NOMO-1 treated with dmso at 0.1 percent for 144 hours (cell line): Measurements from ENCODE around the gene PDE6B.
"Not testable (repeated sequence)": the region's sequence is repeated elsewhere in the genome, so short reads cannot be mapped to it uniquely, and the experiment has no call there.

Source experiments
- DNase-seq: peaks from one replicate; lab custom pipeline; 2025; ENCODE audit not compliant: unreplicated experiment; lab: John Stamatoyannopoulos, UW

The PDE6B gene

DNA sequence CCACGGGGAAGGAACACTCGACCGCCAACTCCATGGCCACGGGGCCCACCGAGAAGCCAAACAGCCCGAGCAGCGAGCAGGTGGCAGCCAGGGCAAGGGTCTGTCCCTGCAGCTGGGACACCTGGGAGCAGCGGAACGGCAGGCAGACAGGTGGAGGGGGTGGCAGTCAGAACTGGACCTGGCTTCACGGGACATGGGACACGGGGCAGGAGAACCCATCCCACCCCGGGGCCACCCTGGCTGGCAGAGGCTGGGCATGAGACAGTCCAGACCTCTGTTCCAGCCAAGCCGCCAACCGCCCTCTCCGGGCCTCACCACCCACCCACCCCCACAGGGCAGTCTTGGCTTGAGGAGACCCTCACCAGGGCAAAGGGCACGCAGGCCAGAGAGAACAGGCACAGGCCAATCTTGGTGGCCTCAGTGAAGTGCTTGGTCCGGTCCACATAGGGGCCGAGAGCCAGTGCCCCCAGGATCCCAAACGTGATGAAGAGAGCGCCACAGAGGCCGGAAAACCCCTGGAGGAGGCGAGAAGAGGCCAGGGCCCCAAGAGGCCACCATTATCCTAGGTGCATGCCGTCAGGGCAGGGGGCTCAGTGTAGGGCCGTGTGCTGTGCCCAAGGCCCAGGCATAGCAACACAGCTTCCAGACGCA lies 58.0 kb downstream of the PDE6B start:
- DNase-seq = no peak

DNA sequence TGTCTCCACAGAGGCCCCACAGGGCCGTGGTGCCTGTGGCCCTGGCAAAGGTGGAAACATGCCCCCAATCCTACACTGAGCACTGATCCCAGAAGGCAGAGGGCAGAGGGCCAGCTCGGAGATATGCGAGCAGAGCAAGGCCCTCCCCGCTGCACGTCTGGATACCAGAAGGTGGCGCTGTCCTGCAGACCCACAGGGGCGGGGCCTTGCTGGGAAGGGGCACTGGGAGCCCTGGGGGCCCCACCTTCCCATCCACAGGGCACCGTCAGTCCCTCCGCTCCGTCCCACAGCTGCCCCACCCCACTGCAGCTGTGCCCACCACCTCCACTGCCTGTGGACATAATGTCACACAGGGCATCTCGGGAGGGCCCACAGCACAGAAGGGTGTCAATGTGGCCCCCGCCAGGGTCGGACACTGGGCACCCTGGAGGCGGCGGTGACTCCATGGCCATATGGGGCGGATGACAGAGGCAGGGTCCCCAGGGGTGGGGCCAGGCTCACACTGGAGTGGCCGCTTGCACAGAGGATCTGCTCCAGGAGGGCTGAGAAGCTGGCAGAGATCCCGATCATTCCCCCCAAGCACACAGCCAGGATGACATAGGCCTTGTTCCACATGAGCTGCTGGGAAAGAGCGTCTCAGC lies 58.7 kb downstream of the PDE6B start:
- DNase-seq = no peak

DNA sequence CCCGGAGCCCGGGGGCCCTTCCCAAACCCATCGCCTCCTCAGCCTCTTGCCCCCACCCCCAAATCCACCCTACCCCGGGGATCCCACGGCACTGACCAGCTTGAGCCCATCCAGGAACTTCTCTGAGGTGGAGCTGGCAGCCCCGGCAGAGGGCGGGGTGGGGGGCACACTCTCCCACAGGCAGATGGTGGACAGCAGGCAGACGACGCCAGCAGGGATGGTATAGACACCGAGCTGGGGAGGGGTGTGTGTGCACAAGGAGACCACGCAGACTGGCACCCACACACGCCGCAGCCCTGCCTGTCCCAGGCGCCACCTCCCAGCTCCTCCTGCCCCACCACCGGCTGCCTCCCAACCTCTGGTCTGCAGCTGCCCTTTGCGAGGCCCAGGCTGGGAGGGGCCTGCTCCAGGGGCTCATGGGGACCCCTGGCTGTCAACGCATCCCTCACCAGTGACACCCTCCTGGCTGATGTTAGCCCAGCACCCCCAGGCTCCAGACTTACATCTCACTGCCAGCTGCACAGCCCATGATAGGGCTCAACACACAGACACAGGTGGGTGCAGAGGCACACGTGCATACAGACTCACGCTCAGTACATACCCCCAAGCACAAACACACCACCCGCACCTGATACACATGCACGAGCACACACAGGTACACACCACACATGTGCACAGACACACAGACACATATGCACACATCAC lies 59.4 kb downstream of the PDE6B start:
- DNase-seq = no peak

DNA sequence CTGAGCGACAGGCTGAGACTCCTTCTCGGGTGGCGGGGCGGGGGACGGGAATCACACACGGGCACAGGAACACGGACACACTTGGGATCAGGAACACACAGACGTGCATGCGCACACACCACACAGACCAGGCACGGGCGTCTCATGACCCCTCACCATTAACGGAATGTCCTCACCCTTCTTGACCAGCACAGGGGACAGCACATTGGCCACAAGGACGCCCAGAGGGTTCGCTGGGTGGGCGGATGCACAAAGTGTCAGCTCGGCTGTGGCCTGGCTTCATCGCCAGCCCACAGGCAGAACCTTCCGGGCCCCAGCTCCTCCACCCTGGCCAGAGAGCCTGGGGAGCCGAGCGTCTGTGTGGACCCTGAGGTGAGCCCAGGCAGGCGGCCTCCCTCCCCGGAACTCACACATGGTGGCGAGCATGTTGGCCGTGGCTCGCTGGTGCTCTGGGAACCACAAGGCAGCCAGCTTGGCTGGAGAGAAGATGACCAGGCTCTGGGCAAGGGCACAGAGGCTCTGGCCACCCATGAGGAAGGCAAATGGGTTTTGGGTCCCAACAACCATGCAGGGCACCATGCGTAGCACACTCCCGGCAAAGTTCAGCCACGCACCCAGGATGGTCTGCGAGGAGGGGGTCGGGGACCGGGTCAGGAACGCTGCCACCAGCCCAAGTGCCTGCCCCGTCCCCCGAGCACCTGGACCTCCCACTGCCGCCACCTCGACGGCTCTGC lies 60.5 kb downstream of the PDE6B start:
- DNase-seq = no peak

DNA sequence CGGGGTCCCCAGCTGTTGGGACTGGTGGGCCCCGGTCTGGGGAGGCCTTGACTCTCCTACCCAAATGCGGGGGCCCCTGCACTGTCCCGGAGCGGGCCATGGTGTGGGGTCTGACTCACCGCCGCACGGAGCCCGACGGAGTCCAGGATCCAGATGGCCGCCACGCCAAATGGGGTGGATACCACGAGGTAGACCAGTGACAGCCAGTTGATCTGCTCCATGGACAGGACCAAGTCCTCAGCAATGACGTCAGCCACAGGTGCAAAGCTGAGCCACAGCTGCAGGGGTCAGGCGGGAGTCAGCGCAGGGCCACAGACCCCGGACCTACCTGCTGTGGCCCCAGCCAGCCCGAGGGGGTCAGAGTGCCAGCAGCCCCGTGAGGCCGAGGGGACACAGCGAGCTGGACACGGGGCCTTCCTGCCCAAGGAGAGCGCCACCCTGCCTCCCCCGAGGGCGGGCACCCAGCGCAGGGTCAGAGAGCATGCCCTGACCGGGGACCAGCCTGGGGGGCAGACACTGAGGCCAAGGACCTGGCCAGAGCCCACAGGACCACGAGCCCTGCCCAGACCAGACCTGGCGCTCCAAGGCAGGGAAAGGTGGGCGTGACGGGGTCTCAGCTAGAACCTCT lies 61.2 kb downstream of the PDE6B start:
- no peak for DNase-seq

DNA sequence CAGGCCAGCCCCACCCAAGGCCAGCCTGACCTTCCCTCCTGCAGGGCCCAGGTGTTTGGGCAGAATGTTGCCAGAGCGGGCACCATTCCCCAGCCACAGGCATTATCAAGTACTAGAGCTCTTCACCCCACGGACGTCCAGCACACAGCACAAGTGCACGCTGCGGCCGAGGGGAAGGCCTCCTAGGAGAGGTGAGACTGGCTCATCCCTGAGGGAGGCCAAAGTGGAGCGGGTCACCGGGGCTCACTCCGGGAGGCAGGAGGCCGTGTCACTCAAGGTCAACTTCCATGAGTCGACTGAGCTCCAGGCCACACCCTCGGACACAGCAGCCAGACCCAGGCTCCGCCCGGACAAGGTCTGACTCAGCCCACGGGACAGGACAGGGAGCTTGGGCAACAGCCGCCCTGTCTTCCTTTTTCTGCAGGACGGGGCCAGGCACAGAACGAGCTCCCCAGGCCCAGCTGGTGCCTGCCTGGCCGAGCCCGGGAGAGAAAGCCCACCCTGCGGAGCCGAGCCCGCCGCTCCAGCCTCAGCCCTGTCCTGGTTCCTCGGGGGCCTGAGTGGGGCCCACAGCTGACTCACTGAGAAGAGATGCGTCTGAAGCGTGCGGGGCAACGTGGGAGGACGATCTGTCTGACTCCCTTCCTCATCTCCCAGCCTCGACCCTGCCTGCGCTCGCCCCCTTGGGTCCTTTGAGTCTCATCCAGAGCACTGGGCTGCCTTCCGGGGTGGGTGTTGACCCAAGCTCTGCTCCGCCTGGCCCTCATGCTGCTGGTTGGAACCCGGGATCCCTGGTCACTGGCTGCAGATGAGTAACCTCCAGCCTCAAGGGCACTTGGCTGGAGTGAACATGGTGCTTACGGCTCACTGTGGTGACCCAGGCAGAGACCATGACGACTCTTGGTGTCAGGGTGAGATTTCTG lies 61.9 kb downstream of the PDE6B start:
- peak; percentile 80 for DNase-seq

DNA sequence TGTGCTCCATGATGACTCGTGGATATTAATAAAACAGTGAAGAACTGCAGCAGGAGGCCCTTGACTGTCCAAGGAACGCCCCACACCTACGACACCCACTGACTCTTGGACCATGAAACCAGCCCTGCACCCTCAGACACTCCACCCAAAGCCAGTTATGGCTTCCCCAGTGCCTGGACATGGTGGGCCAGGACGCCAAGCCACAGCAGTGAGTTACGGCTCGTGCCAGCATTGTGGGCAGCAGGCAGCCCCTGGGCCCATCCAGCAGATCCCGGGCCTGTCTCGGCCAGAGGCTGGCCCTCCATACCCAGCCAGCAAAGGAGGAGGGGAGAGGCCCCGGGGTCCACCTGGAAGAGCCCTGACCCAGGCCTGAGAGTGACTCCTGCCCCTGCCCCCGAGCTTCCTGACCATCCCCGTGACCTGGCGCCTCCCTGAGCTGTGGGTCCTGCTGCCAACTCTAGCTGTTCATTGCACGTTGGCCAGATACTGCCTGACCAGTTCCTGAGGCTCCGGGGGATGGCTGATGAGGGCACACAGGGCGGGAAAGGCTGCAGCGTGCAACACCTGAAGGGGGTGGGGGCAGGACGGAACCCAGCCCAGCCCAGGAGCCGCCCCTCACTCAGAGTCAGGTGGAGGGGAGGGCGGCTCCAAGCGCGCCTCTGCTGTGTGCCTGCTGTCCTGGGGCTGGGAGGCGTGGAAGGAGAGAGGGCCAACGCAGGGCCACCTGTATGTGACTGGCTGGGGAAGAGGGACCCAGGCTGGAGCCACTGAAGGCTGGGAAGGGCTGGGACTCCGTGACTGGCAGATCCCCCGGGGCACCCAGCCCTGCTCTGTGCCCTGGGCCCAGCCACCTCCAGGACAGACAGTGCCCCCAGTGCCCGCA lies 62.8 kb downstream of the PDE6B start:
- DNase-seq = no peak

DNA sequence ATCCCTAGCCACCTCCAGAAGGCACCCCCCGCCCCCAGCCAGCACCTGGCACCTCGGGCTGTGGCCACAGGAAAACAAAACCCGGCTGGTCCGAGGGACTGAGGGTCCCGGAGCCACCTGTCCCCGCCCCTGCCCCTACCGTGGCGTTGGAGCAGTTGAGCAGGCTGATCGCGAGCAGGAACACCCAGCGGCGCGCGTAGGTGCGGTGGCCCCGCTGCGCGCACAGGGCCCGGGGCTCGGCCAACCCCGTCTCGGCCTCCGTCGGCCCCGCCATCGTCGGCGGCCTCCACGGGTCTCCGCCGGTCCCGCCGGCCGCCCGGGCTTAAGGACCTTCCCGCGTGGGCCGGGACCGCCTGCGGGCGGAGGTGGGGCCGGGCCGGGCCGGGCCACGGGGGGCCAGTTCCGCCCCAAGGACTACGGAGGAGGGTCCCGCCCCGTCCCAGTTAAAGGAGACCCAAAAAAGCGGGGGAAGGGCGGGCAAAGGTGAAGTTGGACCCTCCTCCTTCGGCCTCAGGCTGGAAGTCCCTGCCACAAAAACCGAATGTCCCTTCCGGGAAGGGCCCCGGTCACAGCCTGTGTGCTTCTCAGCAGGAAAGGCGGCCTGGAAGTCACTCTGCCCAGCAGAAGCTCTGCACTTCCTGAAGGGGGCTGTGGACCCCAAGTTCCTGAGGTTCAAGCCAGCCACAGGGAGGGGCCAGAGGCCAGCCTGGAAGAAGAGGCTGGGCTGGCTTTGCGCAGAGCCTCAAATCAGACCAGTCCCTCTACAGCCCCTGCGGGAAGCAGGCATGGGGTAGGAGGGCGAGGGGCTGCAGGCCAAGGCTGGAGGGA lies 63.7 kb downstream of the PDE6B start, which contains the start of gene SLC49A3:
Gene SLC49A3 (minus strand): TSS at position 298 of the 828 bp plus-strand sequence. CDS start 24 bp downstream, at position 274.
- DNase-seq = peak; percentile 30

DNA sequence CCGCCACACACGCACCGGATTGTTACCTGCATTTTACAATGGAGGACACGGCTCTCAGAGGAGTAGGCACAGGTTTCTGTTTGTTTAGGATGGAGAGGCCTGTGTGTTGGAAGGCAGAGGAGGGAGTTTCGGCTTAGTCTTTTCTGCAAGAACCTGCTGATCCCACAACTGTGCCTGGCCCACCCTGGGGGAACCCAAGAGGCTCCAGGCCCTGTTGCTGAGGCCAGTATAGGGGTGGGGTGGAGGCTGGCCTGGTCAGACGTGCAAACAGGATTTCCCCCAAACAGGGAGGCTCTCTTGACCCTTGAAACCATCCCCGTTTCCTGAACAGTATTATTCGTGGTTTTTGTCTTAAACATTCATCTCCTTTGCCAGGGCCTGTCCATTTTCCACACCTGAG lies 64.3 kb downstream of the PDE6B start:
- no peak for DNase-seq

DNA sequence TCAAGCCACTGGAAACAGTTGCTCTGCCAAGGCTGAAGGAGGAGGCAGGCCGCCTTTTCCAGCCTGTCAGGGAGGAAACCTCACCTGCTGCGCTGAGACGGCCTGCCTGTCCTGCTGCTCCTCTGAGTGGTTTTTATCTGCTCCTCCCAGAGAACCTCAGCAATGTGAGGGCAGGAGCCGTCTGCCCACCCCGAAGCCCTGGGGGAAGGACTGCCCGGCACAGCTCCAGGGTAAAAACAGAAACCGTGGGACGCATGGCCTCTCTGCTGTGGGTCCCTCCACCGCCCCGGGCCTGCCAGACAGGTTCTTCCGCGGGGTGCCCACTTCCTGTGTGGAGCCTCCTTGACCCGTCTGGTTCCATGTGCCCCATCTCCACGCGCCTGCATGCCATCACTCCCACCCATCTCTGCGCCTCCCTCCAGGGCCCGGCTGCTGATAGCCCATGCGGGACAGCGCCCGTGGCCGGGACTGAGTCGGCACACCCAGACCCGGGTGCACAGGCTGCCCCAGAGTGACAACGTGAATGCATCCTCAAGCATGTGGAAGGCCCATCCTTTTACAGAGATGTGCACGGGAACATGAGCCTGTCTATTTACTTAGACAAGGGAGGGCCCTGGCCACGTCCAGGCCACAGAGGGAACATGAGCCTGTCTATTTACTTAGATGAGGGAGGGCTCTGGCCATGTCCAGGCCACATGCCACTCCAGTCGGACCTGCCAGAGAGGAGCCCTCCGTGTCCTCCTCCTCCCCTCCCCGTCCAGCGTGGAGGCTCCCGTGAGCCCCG lies 67.6 kb downstream of the PDE6B start:
- no peak for DNase-seq

DNA sequence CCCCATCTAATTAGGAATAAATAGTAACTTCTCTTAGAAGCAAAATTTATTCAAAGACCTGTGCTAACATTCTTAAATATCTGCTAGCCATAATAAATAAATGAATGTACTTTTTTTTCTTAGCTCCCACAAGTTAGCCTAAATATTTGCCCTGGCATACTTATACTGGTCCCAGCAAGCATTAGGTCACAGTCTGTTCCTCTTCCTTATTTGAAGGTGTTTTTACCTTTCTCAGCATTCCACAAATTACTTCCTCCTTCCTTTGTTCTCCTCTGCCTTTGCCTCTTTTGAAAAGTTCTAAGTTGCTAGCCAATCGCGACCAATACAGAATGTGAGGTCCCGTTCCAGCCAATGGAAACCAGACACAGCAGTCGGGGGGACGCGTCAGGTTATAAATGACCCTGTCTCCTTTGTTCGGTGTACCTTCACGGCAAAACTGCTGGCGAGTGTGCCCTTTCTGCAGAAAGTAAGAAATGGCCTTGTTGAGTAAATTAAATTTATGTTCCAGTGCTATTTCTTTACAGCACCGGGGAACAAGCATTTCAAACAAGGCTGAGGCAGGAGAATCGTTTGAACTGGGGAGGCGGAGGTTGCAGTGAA lies 69.1 kb downstream of the PDE6B start:
- not testable (repeated sequence) for DNase-seq

DNA sequence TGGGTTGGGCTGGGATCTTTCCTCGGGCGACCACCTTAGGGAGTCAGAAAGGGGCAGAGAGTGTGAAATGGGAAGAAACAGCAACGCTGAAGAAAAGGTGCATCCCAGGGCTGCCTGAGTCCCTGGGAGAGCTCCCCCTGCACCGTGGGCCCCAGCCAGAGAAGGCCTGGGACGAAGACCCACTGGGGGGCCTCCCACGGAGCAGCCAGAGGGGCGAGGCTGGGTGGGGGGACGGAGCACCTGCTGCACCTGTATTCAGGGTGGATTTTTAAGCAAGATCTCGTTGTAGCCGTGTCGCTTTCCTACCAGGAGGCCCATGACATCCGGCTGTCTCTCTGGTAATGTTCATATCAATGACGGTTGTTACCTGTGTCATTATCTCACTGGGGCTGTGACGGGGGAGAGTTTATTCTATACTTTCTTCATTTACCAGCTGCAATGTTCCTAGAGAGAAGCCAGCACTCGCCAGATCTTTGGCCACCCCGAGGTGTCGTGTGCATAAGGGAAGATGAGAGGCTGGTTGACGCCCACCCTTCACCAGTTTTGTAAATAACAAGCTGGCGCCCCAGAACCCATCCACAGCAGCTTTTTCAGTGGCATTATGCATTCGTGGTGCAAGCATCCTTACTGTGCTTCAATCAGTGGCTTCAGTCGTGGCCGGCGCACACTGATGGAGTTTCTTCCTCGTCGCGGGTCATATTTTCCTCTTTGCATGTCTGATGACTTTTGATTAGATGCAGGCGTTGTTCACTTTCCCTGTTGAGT lies 74.6 kb downstream of the PDE6B start:
- no peak for DNase-seq

DNA sequence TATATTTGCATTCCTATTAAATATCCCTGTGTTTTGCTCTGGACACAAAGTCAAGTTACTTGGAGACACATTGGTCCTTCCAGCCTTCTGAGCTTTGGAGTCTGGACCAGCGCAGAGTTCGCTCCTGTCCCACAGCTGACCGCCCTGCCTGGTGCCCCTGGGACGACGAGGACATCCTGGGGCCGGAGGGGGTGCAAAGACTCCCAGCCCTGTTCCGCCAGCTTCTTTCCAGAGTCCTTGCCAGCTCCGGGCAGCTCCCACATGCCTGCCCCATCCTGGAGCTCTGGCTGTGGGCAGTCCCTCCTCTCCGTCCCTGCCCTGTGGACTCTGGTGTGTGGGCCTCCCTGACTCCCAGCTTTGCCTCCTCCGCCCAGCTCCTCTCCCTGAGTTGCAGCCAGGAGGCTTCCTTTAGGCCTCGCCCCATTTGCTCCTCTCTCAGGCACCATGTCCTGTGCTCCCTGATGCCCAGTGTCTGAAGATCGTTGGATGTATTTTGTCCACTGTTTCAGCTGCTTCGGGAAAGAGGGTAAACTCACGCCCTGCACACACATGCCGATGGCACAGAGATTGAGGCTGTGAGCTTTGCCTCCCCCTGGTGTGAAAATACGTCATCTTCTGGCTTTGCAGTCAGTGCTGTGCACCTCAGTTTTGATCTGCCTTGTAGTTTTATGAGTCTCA lies 75.4 kb downstream of the PDE6B start:
- no peak for DNase-seq

DNA sequence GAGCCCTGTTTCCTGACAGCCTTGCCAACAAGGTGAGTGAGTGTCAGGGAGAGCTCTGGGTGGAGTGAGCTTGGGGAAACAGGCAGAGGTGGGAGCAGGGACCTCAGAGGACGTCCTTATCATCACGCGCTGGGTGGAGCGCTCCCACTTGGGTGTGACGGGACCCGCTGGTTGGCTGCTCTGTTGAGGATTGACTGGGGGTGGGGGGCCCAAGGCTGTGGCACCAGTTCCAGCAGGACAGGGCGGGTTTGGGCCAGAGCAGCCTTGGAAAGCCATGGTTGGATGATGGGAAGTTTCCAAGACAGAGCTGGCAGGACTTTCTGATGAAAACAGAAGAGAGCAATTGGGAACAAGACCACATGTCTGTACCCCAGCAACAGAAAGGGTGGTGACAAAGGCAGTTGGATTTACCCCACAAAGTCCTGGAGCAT lies 77.3 kb downstream of the PDE6B start:
- no peak for DNase-seq

DNA sequence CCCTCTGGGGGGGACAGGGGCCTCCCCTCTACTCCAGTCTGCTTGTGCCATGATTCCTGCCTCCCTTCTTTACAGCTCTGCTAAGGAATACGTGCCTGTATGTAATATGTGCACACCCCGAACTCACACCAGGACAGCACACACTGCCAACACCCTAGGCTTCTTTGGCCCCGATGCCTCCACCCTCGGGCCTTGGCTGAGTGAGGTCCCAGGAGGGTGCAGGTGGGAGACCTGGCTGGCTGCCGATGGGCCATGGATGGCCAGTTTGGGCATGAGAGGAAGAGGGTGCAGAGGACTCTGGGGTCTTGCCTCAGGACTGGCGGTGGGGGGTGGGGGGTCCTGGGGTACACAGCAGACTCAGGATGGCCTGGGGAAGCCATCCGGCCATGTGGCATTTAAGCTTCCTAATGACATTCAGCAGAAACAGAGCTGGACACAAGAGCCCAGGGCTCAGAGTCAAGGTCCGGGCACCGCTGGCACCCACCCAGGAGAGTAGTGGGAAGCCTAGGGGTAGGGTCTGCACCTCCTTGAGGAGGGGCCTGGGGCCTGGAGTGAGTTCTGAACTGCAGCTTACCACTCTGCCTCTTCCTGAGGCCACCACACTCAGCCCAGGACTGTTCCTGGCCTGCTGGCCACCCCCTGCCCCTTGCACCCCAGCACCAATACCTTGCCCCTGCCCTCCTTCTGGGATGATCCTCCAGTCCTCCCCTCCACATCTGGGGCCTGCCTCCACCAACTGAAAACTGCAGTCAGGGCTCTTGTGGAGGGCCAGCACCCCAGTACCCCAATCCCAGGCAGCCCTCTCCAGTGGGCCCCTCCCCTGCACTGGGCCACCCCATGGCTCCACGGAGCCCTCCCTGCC lies 78.2 kb downstream of the PDE6B start:
- DNase-seq = no peak
